AG09319 (cell line): ENCODE measurements around the gene MAPK1.
"Not testable (repeated sequence)": the region's sequence is repeated elsewhere in the genome, so short reads cannot be mapped to it uniquely, and the experiment has no call there.

ENCODE experiments used
- DNase-seq: peaks from one replicate; pipeline ENCODE4 v3.0.0-alpha.2; 2010; ENCODE audit warnings: low read depth; ENCODE audit errors: extremely low read depth
- CTCF ChIP-seq: IDR thresholded peaks from 2 replicates; pipeline ENCODE4 v1.5.1; 2011; ENCODE audit warnings: low read depth, mild to moderate bottlenecking, inconsistent platforms, low read length, moderate library complexity

The MAPK1 gene

GRCh38 chr22:21752276-21752675, 115.2 kb downstream of the MAPK1 start:
- no peak for DNase-seq
- TF ChIP-seq CTCF, result no peak

- TF ChIP-seq CTCF, result no peak
- DNase-seq, result no peak
These were observed 121.5 kb downstream of the MAPK1 start for GRCh38 chr22:21745948-21746347.

GRCh38 chr22:21744917-21745316, 122.5 kb downstream of the MAPK1 start:
- not testable (repeated sequence) for DNase-seq

- no peak for TF ChIP-seq CTCF
- DNase-seq, result no peak
These were observed 125.7 kb downstream of the MAPK1 start for GRCh38 chr22:21741790-21742189.

- no peak for TF ChIP-seq CTCF
- no peak for DNase-seq
These were observed 126.4 kb downstream of the MAPK1 start for GRCh38 chr22:21741059-21741458.

- TF ChIP-seq CTCF, result no peak
- DNase-seq, result no peak
These were observed 127.5 kb downstream of the MAPK1 start for GRCh38 chr22:21739828-21740377.

GRCh38 chr22:21738966-21739365, 128.5 kb downstream of the MAPK1 start:
- TF ChIP-seq CTCF, result no peak
- no peak for DNase-seq

- DNase-seq, result no peak
- no peak for TF ChIP-seq CTCF
These were observed 129.4 kb downstream of the MAPK1 start for GRCh38 chr22:21738081-21738480.
